Lung (tissue), 12 donors: ENCODE measurements around the gene CLK1. TPM values are rescaled to one million over a fixed set of nuclear protein-coding genes. Genes with fewer than 3 reads are reported as not detected.

ENCODE experiments used
- ATAC-seq: fragments of 200-7000 bp; cut with Tn5 transposase; one replicate; pipeline ENCODE4 v1.9.1; 2020; ENCODE audit warnings: moderate number of reproducible peaks; ENCODE audit not compliant: insufficient read depth, low FRiP score
- DNase-seq, 3 donors: peaks; one replicate each; pipeline ENCODE4 v3.0.0-alpha.2; 2013 to 2017
- H3K27ac ChIP-seq, 2 donors: one replicate each; pipeline ENCODE4 v1.5.1; 2013; ENCODE audit warnings: mild to moderate bottlenecking in 2 of 2, moderate library complexity in 2 of 2, control low read depth in 1 of 2, inconsistent platforms in 1 of 2, low read depth in 1 of 2, low read length in 1 of 2
- H3K27me3 ChIP-seq, 3 donors: one replicate each; pipeline ENCODE4 v1.5.1; 2013; ENCODE audit warnings: low read length in 2 of 3; ENCODE audit not compliant: control insufficient read depth in 3 of 3, insufficient read depth in 3 of 3
- H3K36me3 ChIP-seq, 4 donors: one replicate each; pipeline ENCODE4 v1.5.1; 2013; ENCODE audit warnings: low read length in 4 of 4, mild to moderate bottlenecking in 1 of 4, moderate library complexity in 1 of 4; ENCODE audit not compliant: control insufficient read depth in 4 of 4, insufficient read depth in 4 of 4
- H3K4me1 ChIP-seq, 5 donors: one replicate each; pipeline ENCODE4 v1.5.1; 2013; ENCODE audit warnings: low read length in 5 of 5, mild to moderate bottlenecking in 2 of 5, moderate library complexity in 1 of 5; ENCODE audit not compliant: control insufficient read depth in 5 of 5, insufficient read depth in 5 of 5
- H3K4me3 ChIP-seq: one replicate; pipeline ENCODE4 v1.5.1; 2013; ENCODE audit warnings: mild to moderate bottlenecking, control low read depth, moderate library complexity
- H3K9ac ChIP-seq, 2 donors: one replicate each; pipeline ENCODE4 v1.5.1; 2013; ENCODE audit warnings: low read length in 2 of 2, control low read depth in 1 of 2; ENCODE audit not compliant: insufficient read depth in 1 of 2
- H3K9me3 ChIP-seq, 4 donors: one replicate each; pipeline ENCODE4 v1.5.1; 2013; ENCODE audit warnings: low read length in 3 of 4, mild to moderate bottlenecking in 1 of 4, moderate library complexity in 1 of 4; ENCODE audit not compliant: control insufficient read depth in 4 of 4, insufficient read depth in 3 of 4
- WGBS, 2 donors: extraction: QIAGEN DNeasy Blood & Tissue Kit; methylation state at CpG; one replicate each; pipeline ENCODE4 v1.1.7; 2013; 5-methylcytosine and 5-hydroxymethylcytosine counted together
- polyA plus RNA-seq, 2 donors: library from polyadenylated mRNA; stranded (reverse); fragments of 200-250 nt; gene quantifications; one replicate each; pipeline ENCODE4 v1.2.1, GENCODE V29; 2013
- total RNA-seq, 2 donors: library from RNA; depleted of rRNA in 1 of 2; stranded (reverse); fragments of >200 nt in 1 of 2; gene quantifications; one replicate each; pipeline ENCODE4 v1.2.1, GENCODE V29; 2014 to 2021
- TF ChIP-seq, protein P1 (sequence below): IDR thresholded peaks from 2 replicates; pipeline ENCODE4 v1.5.1; 2012; ENCODE audit warnings: mild to moderate bottlenecking; ENCODE audit errors: control extremely low read depth, extremely low read depth
- donor health status: control.
- donor health status: control.
- donor health status: Bipolar disorder and iron deficiency.
- donor health status: healthy.
- donor health status: DM: yes; HTN: yes; CAD: no.

CLK1 gene
- total and polyA plus RNA-seq, 4 donors, result 69.1 to 528 (median 300) TPM

DNA sequence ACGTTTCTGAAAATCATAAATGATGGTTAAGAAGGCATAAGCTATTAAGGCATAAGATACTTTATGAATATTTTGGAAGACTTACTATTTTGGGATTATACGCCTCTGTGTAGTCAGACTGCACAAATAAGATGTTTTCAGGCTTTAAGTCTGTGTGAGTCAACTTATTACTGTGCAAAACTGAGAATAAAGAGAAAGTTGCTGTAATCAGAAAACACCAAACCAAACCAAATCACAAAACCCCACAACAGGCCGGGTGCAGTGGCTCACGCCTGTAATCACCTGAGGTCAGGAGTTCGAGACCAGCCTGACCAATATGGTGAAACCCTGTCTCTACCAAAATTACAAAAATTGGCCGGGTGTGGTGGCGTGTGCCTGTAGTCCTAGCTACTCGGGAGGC lies 7.7 kb downstream of the CLK1 start:
- no peak overlapping the region for H3K4me3 ChIP-seq
- no peak overlapping the region for H3K27ac ChIP-seq
- peaks cover 38 to 73% (median 71%) of the 10 kb centered on the region in 4 donors for H3K36me3 ChIP-seq
- ATAC-seq (no peak), DNase-seq (no peak)
- H3K9me3 ChIP-seq, result no peaks in the 10 kb centered on the region
- H3K27me3 ChIP-seq, result no peaks in the 10 kb centered on the region
- H3K4me1 ChIP-seq, result peaks cover 0 to 21% (median 14%) of the 10 kb centered on the region in 5 donors
- TF ChIP-seq, protein P1, sequence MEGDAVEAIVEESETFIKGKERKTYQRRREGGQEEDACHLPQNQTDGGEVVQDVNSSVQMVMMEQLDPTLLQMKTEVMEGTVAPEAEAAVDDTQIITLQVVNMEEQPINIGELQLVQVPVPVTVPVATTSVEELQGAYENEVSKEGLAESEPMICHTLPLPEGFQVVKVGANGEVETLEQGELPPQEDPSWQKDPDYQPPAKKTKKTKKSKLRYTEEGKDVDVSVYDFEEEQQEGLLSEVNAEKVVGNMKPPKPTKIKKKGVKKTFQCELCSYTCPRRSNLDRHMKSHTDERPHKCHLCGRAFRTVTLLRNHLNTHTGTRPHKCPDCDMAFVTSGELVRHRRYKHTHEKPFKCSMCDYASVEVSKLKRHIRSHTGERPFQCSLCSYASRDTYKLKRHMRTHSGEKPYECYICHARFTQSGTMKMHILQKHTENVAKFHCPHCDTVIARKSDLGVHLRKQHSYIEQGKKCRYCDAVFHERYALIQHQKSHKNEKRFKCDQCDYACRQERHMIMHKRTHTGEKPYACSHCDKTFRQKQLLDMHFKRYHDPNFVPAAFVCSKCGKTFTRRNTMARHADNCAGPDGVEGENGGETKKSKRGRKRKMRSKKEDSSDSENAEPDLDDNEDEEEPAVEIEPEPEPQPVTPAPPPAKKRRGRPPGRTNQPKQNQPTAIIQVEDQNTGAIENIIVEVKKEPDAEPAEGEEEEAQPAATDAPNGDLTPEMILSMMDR, result no peak
- WGBS, 2 donors, result 88 to 89% methylated on average over 8 of the region's 8 CpGs
- H3K9ac ChIP-seq, result no peak overlapping the region

DNA sequence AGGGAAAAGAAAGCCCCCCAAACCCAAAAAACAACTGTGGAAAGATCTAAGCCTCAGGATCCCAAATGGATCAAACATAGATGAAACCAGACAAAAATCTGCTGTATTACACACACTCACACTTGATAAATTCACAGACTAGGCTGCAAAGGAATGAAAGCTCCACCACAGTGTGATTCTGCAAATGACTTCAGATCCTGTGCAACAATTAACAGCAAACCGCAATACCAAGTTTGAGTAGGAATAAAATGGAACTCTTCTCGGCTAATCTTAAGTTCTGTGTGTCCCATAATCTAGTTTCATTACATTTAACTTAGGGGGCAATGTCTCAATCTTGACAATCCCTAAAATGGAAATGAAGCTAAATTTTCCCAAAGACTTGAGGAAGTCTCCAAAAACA lies 11.9 kb downstream of the CLK1 start:
- DNase-seq (no peak), ATAC-seq (no peak)
- Histone ChIP-seq H3K4me3 (no peak overlapping the region), H3K9me3 (no peaks in the 10 kb centered on the region), H3K9ac (no peak overlapping the region), H3K27me3 (no peaks in the 10 kb centered on the region), H3K27ac (no peak overlapping the region), H3K4me1 (peaks cover 0 to under 1% (median 0%) of the 10 kb centered on the region in 5 donors), H3K36me3 (peaks cover 33 to 56% (median 52%) of the 10 kb centered on the region in 4 donors)
- TF ChIP-seq, protein P1, result no peak
- 98% methylated on average over 2 of the region's 2 CpGs for WGBS, 2 donors

DNA sequence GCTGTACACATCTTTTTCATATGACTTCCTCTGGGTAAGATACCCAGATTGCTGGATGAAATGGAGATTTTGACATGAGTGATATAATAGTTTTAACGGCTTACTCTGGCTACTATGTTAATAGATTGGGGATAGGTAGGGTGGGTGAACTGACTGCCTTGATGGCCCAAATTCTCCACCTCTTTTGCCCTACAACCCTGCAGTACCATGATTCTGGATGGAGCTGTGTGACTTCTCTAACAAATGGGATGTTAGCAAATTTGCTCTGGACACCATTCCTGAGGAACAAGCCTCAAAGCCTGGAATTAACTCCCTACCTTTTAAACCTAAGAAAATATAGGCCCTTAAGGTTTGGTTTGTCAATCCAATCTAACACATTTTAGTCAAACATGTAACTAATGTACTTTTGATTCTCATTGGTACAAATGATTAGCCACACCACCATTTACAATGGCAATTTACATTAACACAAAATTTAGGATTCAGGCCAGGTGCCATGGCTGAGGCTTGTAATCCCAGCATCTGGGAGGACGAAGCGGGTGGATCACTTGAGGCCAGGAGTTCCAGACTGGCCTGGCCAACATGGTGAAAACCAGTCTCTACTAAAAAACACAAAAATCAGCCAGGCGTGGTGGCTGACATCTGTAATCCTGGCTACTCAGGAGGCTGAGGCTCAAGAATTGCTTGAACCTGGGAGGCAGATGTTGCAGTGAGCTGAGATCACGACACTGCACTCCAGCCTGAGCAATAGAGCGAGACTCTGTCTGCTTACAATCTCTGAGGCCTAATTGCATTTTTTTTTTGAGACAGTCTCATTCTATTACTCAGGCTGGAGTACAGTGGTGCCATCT lies 12.8 kb downstream of the CLK1 start:
- H3K27ac ChIP-seq, result no peak overlapping the region
- no peaks in the 10 kb centered on the region for H3K27me3 ChIP-seq
- no peaks in the 10 kb centered on the region for H3K4me1 ChIP-seq
- TF ChIP-seq, protein P1, result no peak
- 95% methylated on average over 6 of the region's 6 CpGs for WGBS, 2 donors
- DNase-seq (no peak), ATAC-seq (no peak)
- H3K9ac ChIP-seq, result no peak overlapping the region
- peaks cover 30 to 47% (median 42%) of the 10 kb centered on the region in 4 donors for H3K36me3 ChIP-seq
- no peaks in the 10 kb centered on the region for H3K9me3 ChIP-seq
- no peak overlapping the region for H3K4me3 ChIP-seq
